HG02970 (cell line): ENCODE measurements around the gene SCN1B.
"Not testable (repeated sequence)": the region's sequence is repeated elsewhere in the genome, so short reads cannot be mapped to it uniquely, and the experiment has no call there.

Experiments
- ATAC-seq: cut with Tn5 transposase; IDR thresholded peaks from one replicate; pipeline ENCODE4 v1.9.1; 2021; ENCODE audit warnings: mild to moderate bottlenecking, moderate library complexity, moderate number of reproducible peaks; ENCODE audit not compliant: unreplicated experiment, low FRiP score

Gene SCN1B

DNA sequence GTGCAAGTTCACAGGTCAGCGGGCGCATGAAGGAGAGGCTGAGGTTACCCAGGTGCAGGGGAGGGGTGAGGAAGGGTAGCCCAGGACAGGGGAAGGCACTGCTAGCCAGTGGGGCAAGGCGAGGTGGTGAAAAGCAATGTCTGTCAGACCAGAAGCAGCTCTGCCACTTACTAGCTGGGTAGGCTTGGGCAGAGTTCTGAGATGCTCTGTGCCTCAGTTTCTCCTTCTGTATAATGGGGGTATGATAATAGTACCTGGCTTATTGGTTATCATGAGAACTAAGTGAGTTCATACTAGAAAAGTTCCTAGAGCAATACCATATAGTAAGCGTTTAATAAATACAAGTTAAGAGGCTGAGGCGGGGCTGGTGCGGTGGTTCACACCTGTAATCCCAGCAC, 14.3 kb upstream of the SCN1B start:
- no peak for ATAC-seq

DNA sequence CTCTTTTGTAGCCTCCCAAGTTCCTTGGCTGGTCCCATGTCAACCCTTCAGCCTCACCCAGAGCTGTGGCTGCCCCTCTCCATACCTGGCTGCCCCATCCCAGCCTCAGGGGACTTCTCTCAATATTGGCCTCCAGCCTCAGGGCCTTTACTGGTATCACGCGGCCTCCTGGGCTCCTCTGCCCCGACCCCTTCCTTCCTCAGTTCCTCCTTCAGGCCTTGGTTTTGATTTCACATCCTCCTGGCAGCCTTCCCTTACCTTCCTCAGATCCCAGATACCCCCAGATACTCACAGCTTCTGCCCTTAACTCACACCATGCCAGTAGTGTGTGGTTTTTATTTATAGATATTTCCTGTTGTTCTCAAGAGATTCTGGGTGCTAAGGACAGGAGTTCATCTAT, 12.8 kb upstream of the SCN1B start:
- no peak for ATAC-seq

DNA sequence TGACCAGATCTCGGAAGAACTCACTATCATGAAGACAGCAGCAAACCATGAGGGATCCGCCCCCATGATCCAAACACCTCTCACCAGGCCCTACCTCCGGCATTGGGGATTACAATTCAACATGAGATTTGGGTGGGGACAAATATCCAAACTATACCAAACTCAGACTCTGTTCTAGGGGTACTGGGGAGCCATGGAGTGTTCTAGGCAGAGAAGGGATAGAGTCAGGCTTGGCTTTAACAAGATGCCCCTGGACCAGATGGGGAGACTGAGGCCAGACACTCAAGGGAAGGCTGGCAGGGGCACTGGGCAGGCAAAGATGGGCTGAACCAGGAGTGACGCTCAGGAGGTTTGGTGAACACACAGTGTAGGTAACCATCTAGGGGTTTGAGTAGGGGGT, 11.9 kb upstream of the SCN1B start:
- ATAC-seq = no peak

DNA sequence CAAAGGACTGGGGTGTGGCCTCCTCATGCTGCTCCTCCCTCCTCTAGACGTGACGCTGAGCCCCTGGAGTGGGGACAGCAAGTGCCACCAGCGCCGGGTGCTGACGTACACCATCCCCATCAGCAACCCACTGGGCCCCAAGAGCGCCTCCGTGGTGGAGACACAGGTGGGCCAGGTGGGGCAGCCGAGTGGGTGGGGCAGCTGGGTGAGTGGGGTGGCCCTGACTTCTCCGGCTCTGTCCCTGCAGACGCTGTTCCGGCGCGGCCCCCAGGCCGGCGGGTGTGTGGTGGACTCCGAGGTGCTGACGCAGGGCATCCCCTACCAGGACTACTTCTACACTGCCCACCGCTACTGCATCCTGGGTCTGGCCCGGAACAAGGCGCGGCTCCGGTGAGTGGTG, 11.1 kb upstream of the SCN1B start:
- ATAC-seq = no peak

DNA sequence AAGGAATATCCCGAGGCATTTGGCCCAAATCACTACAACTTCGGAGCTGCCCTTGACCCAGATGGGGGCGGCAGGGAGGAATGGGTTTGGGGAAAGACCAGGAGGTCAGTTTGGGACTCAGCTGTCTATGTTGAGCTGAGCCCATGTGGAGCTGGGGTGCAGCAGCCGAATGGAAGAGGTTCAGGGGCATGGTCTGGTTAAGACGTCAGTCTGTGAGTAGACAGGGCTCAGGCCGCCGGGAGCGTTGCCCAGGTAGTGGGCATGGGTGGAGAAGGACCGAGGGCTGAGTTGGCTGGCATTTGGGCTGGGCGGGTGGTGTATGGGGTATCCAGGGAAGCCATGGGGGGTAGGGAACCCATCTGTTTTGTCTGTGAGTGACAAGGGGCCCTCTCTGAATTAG, 9.3 kb upstream of the SCN1B start:
- ATAC-seq = no peak

DNA sequence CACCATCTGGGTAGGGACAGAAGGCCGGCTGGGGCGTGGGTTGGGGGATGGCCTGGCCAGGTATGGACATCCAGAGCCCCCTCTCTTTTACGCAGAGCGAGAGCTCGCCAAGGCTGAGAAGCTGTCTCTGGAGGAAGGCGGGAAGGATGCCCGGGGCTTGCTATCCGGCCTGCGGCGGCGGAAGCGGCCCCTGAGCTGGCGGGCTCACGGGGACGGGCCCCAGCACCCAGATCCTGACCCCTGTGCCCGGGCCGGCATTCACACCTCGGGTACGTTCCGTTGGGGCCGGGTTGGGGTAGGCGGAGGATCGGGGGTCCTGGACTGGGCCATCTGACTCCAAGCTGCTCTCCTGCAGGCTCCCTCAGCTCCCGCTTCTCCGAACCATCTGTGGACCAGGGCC, 8.7 kb upstream of the SCN1B start:
- ATAC-seq = no peak

DNA sequence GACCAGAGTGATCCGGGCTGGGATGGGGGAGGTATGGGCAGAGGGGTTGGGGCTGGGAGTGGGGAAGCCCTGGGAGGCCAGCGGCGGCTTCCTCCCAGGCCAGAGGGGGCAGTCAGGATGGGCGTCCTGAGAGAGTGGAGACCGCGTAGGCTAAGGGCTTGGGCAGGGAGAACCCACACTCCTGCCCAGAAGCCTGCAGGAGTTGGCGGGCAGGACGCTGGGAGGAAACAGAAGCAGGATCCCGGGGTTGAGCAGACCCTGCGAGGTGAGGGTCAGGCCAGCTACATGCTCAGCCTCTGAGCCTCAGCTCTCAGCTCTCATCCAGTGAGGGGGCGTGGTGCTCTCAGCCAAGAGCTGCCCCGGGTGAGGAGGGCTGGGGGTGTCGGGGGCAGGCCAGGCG, 7.8 kb upstream of the SCN1B start:
- no peak for ATAC-seq

DNA sequence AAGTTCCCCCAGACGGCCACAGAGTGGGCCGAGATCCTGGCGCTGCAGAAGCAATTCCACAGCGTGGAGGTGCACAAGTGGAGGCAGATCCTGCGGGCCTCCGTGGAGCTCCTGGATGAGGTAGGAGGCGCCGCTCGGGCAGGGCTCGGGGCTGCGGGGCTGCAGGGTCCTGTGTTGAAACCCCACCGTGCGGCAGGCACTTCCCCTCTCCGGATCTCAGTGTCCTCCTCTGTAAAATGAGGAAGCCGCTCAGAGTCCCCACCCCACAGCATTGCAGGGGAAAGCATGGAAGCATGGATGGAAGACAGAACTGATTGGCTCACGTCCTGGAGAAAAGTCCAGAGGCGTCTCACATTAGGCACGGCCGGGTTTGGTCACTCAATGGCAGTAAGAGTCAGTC, 6.8 kb upstream of the SCN1B start:
- no peak for ATAC-seq

DNA sequence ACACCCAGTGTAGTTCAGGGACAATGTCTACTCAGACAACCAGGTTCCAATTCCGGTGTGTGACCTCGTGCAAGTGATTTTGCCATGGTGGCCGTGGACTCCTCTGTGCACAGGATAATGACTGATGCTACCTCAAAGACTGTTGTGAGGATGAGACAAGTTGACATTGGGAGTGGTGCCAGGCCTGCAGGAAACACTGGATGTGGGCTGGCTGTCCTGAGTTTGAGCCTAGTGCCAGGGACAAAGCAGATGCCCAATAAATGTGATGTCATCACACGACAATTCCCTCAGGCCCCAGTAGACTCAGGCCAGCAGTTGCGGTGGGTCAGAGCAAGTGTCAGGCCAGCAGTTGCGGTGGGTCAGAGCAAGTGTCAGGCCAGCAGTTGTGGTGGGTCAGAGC, 6.2 kb upstream of the SCN1B start:
- ATAC-seq = no peak

DNA sequence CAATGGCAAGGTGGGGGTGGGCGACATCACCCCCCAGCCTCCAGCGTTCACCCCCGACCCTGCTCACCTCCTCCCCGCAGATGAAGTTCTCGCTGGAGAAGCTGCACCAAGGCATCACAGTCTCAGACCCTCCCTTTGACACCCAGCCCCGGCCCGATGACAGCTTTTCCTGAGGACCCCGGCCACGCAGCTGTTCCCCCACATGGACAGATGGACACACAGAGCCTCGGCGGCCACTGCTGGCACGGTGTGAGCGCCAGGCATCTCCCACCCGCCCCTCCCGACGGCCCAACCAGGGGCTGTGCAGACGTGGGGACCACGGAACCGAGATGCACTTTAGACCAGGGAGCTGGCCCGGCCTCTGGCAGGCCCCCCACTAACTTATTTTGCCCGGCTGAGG, 4.3 kb upstream of the SCN1B start:
- no peak for ATAC-seq

DNA sequence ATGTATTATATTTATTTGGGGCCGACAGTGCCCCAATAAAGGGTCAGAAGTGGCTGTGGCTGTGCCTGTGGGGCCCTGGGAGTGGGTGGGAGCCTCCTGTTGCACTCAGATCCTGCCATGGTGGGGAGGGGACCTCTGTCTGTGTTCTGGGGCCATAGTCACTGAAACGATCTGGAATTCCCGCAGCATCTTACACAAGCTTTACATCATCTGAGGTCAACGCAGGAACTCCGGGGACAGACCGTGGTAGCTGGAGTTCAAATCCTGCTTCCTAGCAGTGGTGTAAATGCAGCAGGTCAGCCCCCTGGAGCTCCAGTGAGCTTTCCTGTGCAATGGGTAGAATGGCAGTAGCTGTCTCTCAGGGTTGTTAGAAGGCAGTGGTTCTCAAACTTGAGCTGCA, 3.9 kb upstream of the SCN1B start:
- no peak for ATAC-seq

DNA sequence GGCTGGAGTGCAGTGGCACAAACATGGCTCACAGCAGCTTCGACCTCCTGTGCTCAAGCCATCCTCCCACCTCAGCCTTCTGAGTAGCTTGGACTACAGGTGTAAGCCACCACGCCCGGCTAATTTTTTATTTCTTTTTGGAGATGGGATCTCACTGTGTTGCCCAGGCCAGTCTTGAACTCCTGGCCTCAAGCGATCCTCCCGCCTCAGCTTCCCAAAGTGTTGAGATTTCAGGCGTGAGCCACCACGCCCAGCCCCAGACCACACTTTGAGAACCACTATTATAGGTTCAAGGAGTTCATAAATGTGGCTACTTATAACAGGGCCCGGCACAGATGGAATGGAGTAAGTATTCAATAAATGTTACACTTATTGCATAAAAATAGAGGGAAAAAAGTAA, 3.3 kb upstream of the SCN1B start:
- ATAC-seq = no peak

DNA sequence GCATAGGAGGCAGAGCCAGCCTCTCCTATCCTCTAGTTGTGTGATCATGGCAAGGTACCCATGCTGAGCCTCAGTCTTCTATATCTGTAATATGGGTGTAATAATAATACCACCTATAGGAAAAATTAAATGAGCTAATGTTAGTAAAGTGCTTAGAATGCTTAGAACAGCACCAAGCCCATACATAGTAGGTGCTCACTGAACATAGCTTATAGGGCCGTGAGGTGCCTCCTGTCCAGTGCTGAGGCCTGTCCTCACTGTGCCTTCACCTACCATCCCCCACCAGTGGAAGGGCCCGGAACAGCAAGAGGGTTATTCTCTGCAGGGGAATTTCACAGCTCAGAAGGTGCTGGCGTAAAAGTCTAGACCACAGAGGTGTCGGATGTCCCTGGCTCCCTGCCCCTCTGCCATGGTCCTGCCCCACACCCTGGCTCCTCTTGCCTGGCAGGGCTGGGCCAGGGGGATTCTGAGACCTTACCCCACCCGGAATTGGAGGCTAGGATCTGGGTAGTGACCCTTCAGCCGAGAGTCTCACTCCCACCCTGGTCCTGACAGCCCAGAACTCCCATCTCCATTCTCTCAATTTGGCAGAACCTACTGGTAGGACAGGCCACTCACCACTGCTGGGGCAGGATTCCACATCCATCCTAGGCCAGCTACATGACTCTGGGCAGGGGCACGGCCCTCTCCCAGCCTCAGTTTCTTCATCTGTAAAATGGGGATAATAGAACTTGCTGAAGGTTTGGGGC, 2.2 kb upstream of the SCN1B start:
- no peak for ATAC-seq

DNA sequence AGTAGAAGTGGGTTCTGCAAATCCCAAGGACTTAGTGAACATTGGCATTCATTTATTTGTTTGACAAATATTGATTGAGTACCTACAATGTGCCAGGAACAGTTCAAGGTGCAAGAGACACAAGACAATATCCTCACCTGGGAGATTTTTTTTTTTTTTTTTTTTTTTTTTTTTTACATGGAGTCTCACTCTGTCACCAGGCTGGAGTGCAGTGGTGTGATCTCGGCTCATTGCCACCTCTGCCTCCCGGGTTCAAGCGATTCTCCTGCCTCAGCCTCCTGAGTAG, 1.7 kb upstream of the SCN1B start:
- not testable (repeated sequence) for ATAC-seq

DNA sequence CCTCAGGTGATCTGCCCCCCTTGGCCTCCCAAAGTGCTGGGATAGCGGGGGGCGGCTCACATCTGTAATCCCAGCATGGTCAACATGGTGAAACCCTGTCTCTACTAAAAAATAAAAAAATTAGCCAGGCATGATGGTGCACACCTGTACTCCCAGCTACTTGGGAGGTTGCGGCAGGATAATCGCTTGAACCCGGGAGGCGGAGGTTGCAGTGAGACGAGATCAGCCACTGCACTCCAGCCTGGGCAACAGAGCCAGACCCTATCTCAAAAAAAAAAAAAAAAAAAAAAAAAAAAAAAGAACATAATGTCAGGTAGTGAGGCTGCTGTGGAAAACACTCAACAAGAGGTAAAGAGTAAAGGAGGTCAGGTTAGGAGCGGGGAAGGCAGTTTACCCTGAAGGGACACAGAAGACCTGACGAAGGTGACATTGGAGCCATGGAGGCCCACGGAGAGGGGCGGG, 964 bp upstream of the SCN1B start:
- not testable (repeated sequence) for ATAC-seq

DNA sequence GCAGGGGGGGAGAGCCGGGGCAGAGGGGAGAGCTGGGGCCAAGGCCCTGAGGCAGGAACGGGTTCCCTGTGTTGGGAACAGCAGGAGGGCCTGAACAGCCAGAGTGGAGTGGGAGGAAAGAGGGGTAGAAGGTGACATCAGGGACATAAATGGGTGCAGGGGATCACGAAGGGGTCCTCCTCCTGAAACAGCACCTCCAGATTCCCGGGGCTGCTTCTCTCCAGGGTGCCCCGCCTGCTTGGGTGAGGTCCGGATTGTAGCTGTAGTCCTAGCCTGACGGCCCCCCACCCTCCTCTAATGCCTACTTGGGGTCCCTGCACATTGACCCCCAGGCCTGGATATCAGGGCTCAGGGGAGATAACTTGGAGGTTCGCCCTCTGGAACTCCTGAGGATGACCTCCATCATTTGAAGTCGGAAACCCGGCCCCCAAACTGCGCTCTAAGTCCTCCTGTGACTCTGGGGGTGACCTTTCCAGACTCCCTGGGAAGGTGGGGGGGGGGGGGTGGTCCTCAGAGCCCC, 473 bp upstream of the SCN1B start:
- no peak for ATAC-seq

DNA sequence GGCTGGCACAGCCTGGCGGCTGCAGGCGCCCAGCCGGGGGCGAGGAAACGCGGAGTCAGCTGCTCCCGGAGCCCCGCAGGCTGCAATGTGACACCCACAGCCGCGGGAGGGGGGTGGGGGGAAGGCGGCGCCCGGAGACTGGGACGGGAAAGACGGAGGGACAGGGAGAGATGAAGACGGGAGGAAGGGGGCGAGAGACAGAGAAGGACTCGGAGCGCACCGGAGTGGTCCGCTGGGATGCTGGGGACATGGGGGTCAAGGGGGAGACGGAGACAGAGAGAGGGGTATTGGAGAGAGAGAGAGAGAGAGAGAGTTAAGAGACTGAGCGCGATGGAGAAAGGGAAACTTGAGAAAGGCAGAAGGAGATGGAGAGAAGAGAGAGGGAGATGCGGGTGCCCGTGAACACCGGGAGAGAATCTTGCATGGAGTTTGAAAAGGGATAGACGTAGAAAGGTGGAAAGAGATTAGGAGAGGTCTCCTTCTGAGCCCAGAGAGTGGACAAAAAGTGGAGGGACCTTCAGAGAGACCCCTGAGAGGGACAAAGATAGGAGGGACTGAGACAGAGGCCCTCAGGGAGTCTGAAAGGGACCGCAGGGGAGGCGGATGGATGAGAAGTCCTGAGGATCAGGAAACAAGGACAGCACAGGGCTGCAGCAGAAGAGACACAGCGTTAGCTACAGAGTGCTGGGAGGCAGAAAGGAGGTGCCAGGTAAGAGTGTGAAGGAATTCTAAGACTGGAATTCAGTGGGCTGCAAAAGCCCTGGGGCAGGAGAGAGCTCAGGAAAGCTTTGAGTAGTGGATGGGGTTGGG, 1.0 kb downstream of the SCN1B start:
- ATAC-seq = no peak

DNA sequence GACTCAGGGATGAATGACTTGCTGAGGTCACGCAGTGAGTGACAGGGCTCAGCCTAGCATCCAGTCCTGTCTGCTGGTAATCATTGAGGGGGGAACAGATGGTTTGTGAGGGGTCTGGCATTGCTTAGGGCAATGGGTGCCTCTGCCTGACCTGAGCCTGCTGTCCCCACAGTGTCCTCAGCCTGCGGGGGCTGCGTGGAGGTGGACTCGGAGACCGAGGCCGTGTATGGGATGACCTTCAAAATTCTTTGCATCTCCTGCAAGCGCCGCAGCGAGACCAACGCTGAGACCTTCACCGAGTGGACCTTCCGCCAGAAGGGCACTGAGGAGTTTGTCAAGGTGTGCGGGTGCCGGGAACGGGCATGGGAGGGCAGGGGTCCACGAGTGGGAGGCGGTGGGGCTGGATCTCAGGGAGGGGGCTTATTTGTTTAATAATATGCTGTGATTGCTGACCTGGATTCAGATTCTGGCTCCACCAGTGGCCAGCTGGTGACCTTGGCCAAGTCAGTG, 2.1 kb downstream of the SCN1B start:
- ATAC-seq = no peak

DNA sequence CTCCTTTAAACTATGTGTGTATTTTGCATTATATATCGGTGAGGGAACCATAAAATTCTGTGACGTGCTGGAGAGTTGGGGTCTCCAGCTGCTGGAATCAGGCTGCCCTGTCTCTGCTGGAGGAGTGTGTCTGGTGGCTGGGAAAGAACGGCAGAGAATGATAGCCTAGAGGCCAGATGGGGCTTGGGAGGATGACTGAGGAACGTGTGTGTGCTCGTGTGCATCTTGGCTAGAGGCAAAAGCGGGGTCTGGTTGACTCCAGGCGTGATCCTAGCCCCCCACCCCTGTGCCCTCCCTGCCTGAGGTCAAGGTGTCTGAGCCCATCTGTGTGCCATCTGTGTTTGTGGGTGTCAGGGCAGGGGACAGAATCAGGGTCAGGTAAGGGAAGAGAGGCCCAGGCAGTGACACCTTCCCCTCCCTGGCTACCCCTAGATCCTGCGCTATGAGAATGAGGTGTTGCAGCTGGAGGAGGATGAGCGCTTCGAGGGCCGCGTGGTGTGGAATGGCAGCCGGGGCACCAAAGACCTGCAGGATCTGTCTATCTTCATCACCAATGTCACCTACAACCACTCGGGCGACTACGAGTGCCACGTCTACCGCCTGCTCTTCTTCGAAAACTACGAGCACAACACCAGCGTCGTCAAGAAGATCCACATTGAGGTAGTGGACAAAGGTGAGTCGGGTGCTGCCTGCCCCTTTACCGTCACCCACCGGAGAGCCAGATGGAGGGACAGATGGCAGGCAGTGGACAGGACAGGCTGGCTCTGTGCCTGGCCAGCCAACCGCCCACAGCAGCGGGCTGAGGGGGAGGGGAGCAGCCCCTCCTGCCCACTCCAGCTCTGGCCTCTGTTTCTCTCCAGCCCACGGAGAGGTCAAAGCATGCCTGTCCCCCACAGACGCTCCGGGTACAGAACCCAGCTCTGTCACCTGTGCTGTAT, 3.1 kb downstream of the SCN1B start:
- ATAC-seq = no peak

DNA sequence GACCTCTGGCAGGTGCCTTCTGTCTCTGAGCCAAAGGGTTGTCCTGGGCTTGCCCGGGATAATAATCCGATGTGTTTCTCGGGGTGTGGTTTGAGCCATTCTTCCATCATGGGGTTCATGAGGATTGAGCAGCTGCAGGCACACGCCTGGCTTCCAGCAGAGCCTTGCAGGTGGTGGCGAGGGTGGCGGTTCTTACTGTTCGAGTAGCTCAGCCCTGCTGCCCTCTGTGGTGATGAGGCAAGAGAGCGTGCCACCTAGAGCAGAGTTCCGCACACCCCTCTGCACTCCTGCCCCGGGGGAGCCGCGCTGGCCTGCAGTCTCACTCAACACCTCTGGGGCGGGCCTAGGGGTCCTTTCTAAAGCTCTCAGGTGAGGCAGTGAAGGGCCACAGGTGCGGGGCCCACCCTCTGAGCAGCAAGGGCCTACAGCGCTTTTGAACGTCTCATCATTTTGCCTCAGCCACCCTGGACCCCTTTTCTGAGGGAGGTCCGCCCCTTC, 3.8 kb downstream of the SCN1B start:
- ATAC-seq = no peak
